ENCODE results near the gene RIBC1. TPM values are rescaled to one million over a fixed set of nuclear protein-coding genes. Genes with fewer than 3 reads are reported as not detected.

The RIBC1 gene
- total RNA-seq, 1 experiment from 2014 or later: 0.88 TPM

DNA sequence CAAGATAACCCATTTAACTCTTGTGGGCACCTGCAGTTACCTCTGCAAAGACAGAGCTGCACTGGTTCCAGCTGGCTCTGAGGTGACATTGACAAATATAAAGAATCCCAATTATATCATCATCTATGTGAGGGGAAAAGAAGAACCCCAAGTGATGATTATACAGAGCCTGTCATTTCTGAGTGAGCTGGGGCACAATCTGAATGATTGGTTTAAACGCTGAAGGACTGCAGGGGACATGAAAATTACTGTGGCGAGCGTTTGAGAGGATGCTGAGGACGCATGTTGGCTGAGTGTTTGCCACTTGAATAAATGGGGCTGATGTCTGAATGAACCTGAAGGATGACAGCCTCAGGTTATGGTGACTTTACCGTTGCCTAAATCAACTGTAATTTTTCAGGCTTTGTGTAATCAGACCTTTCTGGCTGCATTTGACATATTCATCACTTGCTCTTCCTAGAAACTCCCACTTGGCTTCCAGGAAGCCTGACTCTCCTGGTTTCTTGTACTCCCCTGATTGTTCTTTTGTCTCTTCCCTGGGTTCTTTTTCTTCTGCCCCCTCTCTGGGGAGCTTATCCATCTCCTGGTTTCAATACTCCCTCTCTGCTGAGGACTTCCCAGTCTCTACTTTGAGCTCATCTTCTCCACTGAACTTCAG lies 15.6 kb downstream of the RIBC1 start:
- H3K27me3 ChIP-seq (replicated peaks; ENCODE audit: control insufficient read depth, insufficient read depth, low read length): no peaks in the 10 kb centered on the region
- no peak for TF ChIP-seq CTCF (IDR thresholded peaks at IDR 0.05; ENCODE audit: insufficient read depth in 1 of 2, low read depth in 1 of 2, low read length in 1 of 2, severe bottlenecking in 1 of 2, unreplicated experiment in 1 of 2)
- peaks cover 7% of the 10 kb centered on the region for H3K4me1 Mint-ChIP-seq (ENCODE audit: low read depth, unreplicated experiment)
- CTCF ChIA-PET: no interaction called here
- POLR2A ChIA-PET: no interaction called here
- H3K36me3 Mint-ChIP-seq (ENCODE audit: insufficient read depth, unreplicated experiment): peaks cover 8% of the 10 kb centered on the region
- no peaks in the 10 kb centered on the region for H3K27me3 Mint-ChIP-seq (ENCODE audit: insufficient read depth, unreplicated experiment)
- DNase-seq: no peak
- BruUV-seq (replicated peaks): no TSS peak
- peaks cover 7% of the 10 kb centered on the region; the same call in 1 of the 2 replicates for H3K4me1 ChIP-seq
- no peak overlapping the region for H3K4me3 ChIP-seq (ENCODE audit: low read depth, low read length)
- intact Hi-C loops (cut with micrococcal nuclease; ENCODE audit: unreplicated experiment): no loop called here
- no peaks in the 10 kb centered on the region for H3K36me3 ChIP-seq (ENCODE audit: control insufficient read depth, insufficient read depth, low read length)
- no peaks in the 10 kb centered on the region for H3K9me3 Mint-ChIP-seq (ENCODE audit: unreplicated experiment)
- no peaks in the 10 kb centered on the region for H3K9me3 ChIP-seq
- H3K27ac Mint-ChIP-seq (ENCODE audit: unreplicated experiment): no peak overlapping the region
- no peak overlapping the region for H3K4me3 Mint-ChIP-seq (ENCODE audit: unreplicated experiment)

DNA sequence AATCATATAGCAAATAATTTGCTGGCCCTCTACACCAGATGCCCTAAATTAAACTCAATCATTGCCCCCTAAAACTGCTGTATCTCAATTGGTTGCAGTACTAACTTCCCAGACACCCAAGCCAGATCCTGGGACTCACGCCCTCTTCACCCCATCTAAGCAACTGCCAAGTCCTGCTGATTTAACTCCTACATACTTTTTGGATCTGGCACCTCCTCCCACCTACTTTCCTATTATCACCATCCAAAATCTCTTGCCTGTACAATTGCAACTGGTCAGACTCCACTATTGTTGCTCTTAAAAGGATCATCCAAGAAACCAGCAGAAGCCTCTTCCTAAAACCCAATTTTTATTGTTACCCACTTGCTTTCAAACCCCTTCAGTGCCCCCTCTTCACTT lies 16.2 kb downstream of the RIBC1 start:
- TF ChIP-seq CTCF (IDR thresholded peaks at IDR 0.05; ENCODE audit: insufficient read depth in 1 of 2, low read depth in 1 of 2, low read length in 1 of 2, severe bottlenecking in 1 of 2, unreplicated experiment in 1 of 2): no peak
- Histone ChIP-seq H3K9me3 (no peaks in the 10 kb centered on the region), H3K4me1 (peaks cover 7% of the 10 kb centered on the region; the same call in 1 of the 2 replicates), H3K4me3 (ENCODE audit: low read depth, low read length) (no peak overlapping the region), H3K27me3 (replicated peaks; ENCODE audit: control insufficient read depth, insufficient read depth, low read length) (no peaks in the 10 kb centered on the region), H3K36me3 (ENCODE audit: control insufficient read depth, insufficient read depth, low read length) (no peaks in the 10 kb centered on the region)
- H3K27me3 Mint-ChIP-seq (ENCODE audit: insufficient read depth, unreplicated experiment): no peaks in the 10 kb centered on the region
- no peaks in the 10 kb centered on the region for H3K9me3 Mint-ChIP-seq (ENCODE audit: unreplicated experiment)
- H3K36me3 Mint-ChIP-seq (ENCODE audit: insufficient read depth, unreplicated experiment): peaks cover 5% of the 10 kb centered on the region
- POLR2A ChIA-PET: no interaction called here
- no TSS peak for BruUV-seq (replicated peaks)
- intact Hi-C loops (cut with micrococcal nuclease; ENCODE audit: unreplicated experiment): no loop called here
- CTCF ChIA-PET: no interaction called here
- H3K27ac Mint-ChIP-seq (ENCODE audit: unreplicated experiment): no peak overlapping the region
- H3K4me1 Mint-ChIP-seq (ENCODE audit: low read depth, unreplicated experiment): peaks cover 7% of the 10 kb centered on the region
- DNase-seq: no peak
- no peak overlapping the region for H3K4me3 Mint-ChIP-seq (ENCODE audit: unreplicated experiment)

DNA sequence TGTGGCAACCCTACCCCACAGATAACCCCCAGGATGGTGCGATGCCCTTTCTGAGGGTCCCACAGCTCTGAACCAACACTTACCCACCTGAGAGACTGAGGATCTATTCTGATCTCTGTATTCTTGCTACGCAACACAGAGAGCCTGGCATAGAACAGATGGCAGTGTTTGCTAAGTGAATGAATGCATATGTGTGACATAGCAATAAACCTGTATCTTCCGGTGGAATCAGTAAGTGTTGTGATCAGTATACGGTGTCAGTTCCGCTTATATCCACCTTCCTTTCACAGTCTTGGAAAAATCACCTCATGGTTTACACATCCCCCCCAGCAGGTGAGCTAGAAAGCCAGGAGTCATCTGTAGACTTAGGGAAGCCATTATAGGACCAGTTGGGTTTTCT lies 17.4 kb downstream of the RIBC1 start:
- no peak overlapping the region for H3K4me3 ChIP-seq (ENCODE audit: low read depth, low read length)
- H3K36me3 ChIP-seq (ENCODE audit: control insufficient read depth, insufficient read depth, low read length): no peaks in the 10 kb centered on the region
- intact Hi-C loops (cut with micrococcal nuclease; ENCODE audit: unreplicated experiment): loop anchor here (2.0 kb wide), 1 partner anchor 17 kb away; the partner anchor contains the start of genes RIBC1 and SMC1A
- no peaks in the 10 kb centered on the region for H3K36me3 Mint-ChIP-seq (ENCODE audit: insufficient read depth, unreplicated experiment)
- no peak for DNase-seq
- ChIA-PET POLR2A (interaction anchor here (1.0 kb wide), 1 partner anchor 18 kb away, joined by 3 read pairs; the partner anchor contains the start of genes RIBC1 and SMC1A), CTCF (no interaction called here)
- H3K4me1 ChIP-seq: peaks cover under 1% of the 10 kb centered on the region; the same call in 1 of the 2 replicates
- H3K27me3 Mint-ChIP-seq (ENCODE audit: insufficient read depth, unreplicated experiment): no peaks in the 10 kb centered on the region
- H3K27me3 ChIP-seq (replicated peaks; ENCODE audit: control insufficient read depth, insufficient read depth, low read length): no peaks in the 10 kb centered on the region
- H3K4me1 Mint-ChIP-seq (ENCODE audit: low read depth, unreplicated experiment): no peaks in the 10 kb centered on the region
- no TSS peak for BruUV-seq (replicated peaks)
- TF ChIP-seq CTCF (IDR thresholded peaks at IDR 0.05; ENCODE audit: insufficient read depth in 1 of 2, low read depth in 1 of 2, low read length in 1 of 2, severe bottlenecking in 1 of 2, unreplicated experiment in 1 of 2): no peak
- H3K9me3 ChIP-seq: no peaks in the 10 kb centered on the region
- H3K4me3 Mint-ChIP-seq (ENCODE audit: unreplicated experiment): peak overlapping the region; percentile 75
- no peaks in the 10 kb centered on the region for H3K9me3 Mint-ChIP-seq (ENCODE audit: unreplicated experiment)
- no peak overlapping the region for H3K27ac Mint-ChIP-seq (ENCODE audit: unreplicated experiment)
